Measurements from ENCODE around the gene ST6GAL1.
"Not testable (repeated sequence)": the region's sequence is repeated elsewhere in the genome, so short reads cannot be mapped to it uniquely, and the experiment has no call there.

ST6GAL1 gene

GRCh38 chr3:186951640-186952552 is 21.6 kb downstream of the ST6GAL1 start:
- Histone ChIP-seq H3K4me1 (ENCODE audit: control insufficient read depth in 1 of 2, insufficient read depth in 1 of 2, low read depth in 1 of 2, low read length in 1 of 2) (peaks cover 15 to 22% of the 10 kb centered on the region in 2 experiments), H3K27me3 (no peaks in the 10 kb centered on the region), H3K36me3 (peaks cover 21% of the 10 kb centered on the region), H3K4me3 (ENCODE audit: low read depth in 1 of 2, low read length in 1 of 2) (no peak overlapping the region), H3K27ac (peak overlapping the region; percentile 83), H3K9me3 (no peaks in the 10 kb centered on the region)
- TF ChIP-seq CTCF (IDR thresholded peaks at IDR 0.05): no peak

- Histone ChIP-seq H3K4me1 (ENCODE audit: control insufficient read depth in 1 of 2, insufficient read depth in 1 of 2, low read depth in 1 of 2, low read length in 1 of 2) (peaks cover 15 to 22% of the 10 kb centered on the region in 2 experiments), H3K4me3 (ENCODE audit: low read depth in 1 of 2, low read length in 1 of 2) (no peak overlapping the region), H3K9me3 (no peaks in the 10 kb centered on the region), H3K27ac (peak overlapping the region; percentile 83), H3K27me3 (no peaks in the 10 kb centered on the region), H3K36me3 (peaks cover 16% of the 10 kb centered on the region)
- no peak for TF ChIP-seq CTCF (IDR thresholded peaks at IDR 0.05)
Measured at GRCh38 chr3:186953011-186953487, 22.7 kb downstream of the ST6GAL1 start.

GRCh38 chr3:186953992-186954699 is 23.8 kb downstream of the ST6GAL1 start:
- H3K27me3 ChIP-seq; H3K4me3 ChIP-seq (ENCODE audit: low read depth in 1 of 2, low read length in 1 of 2); H3K36me3 ChIP-seq; H3K9me3 ChIP-seq: not testable (repeated sequence)
- H3K27ac ChIP-seq: peak overlapping the region; percentile 83
- H3K4me1 ChIP-seq (ENCODE audit: control insufficient read depth in 1 of 2, insufficient read depth in 1 of 2, low read depth in 1 of 2, low read length in 1 of 2): peaks cover 15 to 25% of the 10 kb centered on the region in 2 experiments

GRCh38 chr3:186955898-186956696 is 25.8 kb downstream of the ST6GAL1 start:
- no peaks in the 10 kb centered on the region for H3K36me3 ChIP-seq
- no peak overlapping the region for H3K4me3 ChIP-seq (ENCODE audit: low read depth in 1 of 2, low read length in 1 of 2)
- H3K27ac ChIP-seq: no peak overlapping the region
- H3K4me1 ChIP-seq (ENCODE audit: control insufficient read depth in 1 of 2, insufficient read depth in 1 of 2, low read depth in 1 of 2, low read length in 1 of 2): peaks cover 15 to 30% of the 10 kb centered on the region in 2 experiments
- TF ChIP-seq CTCF (IDR thresholded peaks at IDR 0.05): no peak
- H3K27me3 ChIP-seq: no peaks in the 10 kb centered on the region
- no peaks in the 10 kb centered on the region for H3K9me3 ChIP-seq

GRCh38 chr3:186959029-186959624 is 28.8 kb downstream of the ST6GAL1 start:
- TF ChIP-seq CTCF (IDR thresholded peaks at IDR 0.05): no peak
- Histone ChIP-seq H3K9me3 (no peaks in the 10 kb centered on the region), H3K27me3 (no peaks in the 10 kb centered on the region), H3K4me3 (ENCODE audit: low read depth in 1 of 2, low read length in 1 of 2) (no peak overlapping the region), H3K4me1 (ENCODE audit: control insufficient read depth in 1 of 2, insufficient read depth in 1 of 2, low read depth in 1 of 2, low read length in 1 of 2) (peaks cover 0 to 8% of the 10 kb centered on the region in 2 experiments), H3K27ac (peak overlapping the region; percentile 51), H3K36me3 (peaks cover 10% of the 10 kb centered on the region)

All from neutrophil (primary cell).